Ovary (tissue), 3 donors: ENCODE results near the gene TPSD1.

Experiments used
- CTCF ChIP-seq, 3 donors: fragments of 450-650 bp in 2 of 3; fragments of 200-600 bp in 1 of 3; IDR thresholded peaks; one replicate each; pipeline versions ENCODE4 v1.5.1 to v1.8.0; 2016 to 2022; ENCODE audit warnings: antibody characterized with exemption in 3 of 3, mild to moderate bottlenecking in 1 of 3
- EP300 ChIP-seq: sonication (generic); formaldehyde crosslinking; IDR thresholded peaks from one replicate; pipeline ENCODE4 v1.6.1; 2017; ENCODE audit warnings: antibody characterized with exemption
- donor health status: DM: no; HTN: no; CAD: no.

- no peak for TF ChIP-seq EP300
- TF ChIP-seq CTCF (IDR thresholded peaks at IDR 0.05) = no peak
Measured at GRCh38 chr16:1262210-1262845, 6.5 kb downstream of the TPSD1 start.
